ENCODE measurements around the gene SHISA8.
A peak's percentile ranks its signal among the peaks of the same experiment; 100 is the strongest.
"Not testable (repeated sequence)": the region's sequence is repeated elsewhere in the genome, so short reads cannot be mapped to it uniquely, and the experiment has no call there.

The SHISA8 gene

GRCh38 chr22:41899110-41899509 lies 15.8 kb downstream of the SHISA8 start:
- no peak for DNase-seq (ENCODE audit: low spot score)

- DNase-seq (ENCODE audit: low spot score), result no peak
Measured at GRCh38 chr22:41898645-41899044, 16.2 kb downstream of the SHISA8 start.

- DNase-seq (ENCODE audit: low spot score), result no peak
Measured at GRCh38 chr22:41893591-41894375, 21.1 kb downstream of the SHISA8 start.

GRCh38 chr22:41892721-41893120 lies 22.2 kb downstream of the SHISA8 start:
- no peak for DNase-seq (ENCODE audit: low spot score)

GRCh38 chr22:41891407-41891806 lies 23.5 kb downstream of the SHISA8 start:
- DNase-seq (ENCODE audit: low spot score), result no peak

- DNase-seq (ENCODE audit: low spot score), result peak; percentile 61
Measured at GRCh38 chr22:41888627-41889200, 26.2 kb downstream of the SHISA8 start.

GRCh38 chr22:41885516-41885915 lies 29.4 kb downstream of the SHISA8 start:
- no peak for DNase-seq (ENCODE audit: low spot score)

- DNase-seq (ENCODE audit: low spot score), result no peak
Measured at GRCh38 chr22:41885116-41885515, 29.8 kb downstream of the SHISA8 start.

GRCh38 chr22:41883400-41883799 lies 31.5 kb downstream of the SHISA8 start:
- no peak for DNase-seq (ENCODE audit: low spot score)

GRCh38 chr22:41880653-41881052 lies 34.2 kb downstream of the SHISA8 start:
- DNase-seq (ENCODE audit: low spot score), result no peak

- DNase-seq (ENCODE audit: low spot score), result no peak
Measured at GRCh38 chr22:41876675-41877074, 38.2 kb downstream of the SHISA8 start.

GRCh38 chr22:41876275-41876674 lies 38.6 kb downstream of the SHISA8 start:
- DNase-seq (ENCODE audit: low spot score), result no peak

GRCh38 chr22:41875531-41876270 lies 39.2 kb downstream of the SHISA8 start:
- DNase-seq (ENCODE audit: low spot score), result no peak

- no peak for DNase-seq (ENCODE audit: low spot score)
Measured at GRCh38 chr22:41874090-41874489, 40.8 kb downstream of the SHISA8 start.

GRCh38 chr22:41873391-41873790 lies 41.5 kb downstream of the SHISA8 start:
- DNase-seq (ENCODE audit: low spot score), result no peak

- no peak for DNase-seq (ENCODE audit: low spot score)
Measured at GRCh38 chr22:41870786-41871185, 44.1 kb downstream of the SHISA8 start.

- not testable (repeated sequence) for DNase-seq (ENCODE audit: low spot score)
Measured at GRCh38 chr22:41870081-41870480, 44.8 kb downstream of the SHISA8 start.

- no peak for DNase-seq (ENCODE audit: low spot score)
Measured at GRCh38 chr22:41868556-41868955, 46.3 kb downstream of the SHISA8 start.

GRCh38 chr22:41863472-41863871 lies 51.4 kb downstream of the SHISA8 start:
- DNase-seq (ENCODE audit: low spot score), result no peak

GRCh38 chr22:41862530-41863266 lies 52.2 kb downstream of the SHISA8 start:
- peak; percentile 14 for DNase-seq (ENCODE audit: low spot score)

- DNase-seq (ENCODE audit: low spot score), result no peak
Measured at GRCh38 chr22:41862160-41862529, 52.7 kb downstream of the SHISA8 start.

Measured in hepatic stellate cell (primary cell).